Hepatocyte (in vitro differentiated cells): ENCODE results near the gene CDHR1. TPM values are rescaled to one million over a fixed set of nuclear protein-coding genes. Genes with fewer than 3 reads are reported as not detected.

Experiments
- DNase-seq: peaks from one replicate; pipeline ENCODE4 v3.0.0-alpha.2; 2016; ENCODE audit warnings: low spot score
- H2AFZ ChIP-seq: fragments of 200-600 bp; sonication (generic); 2 replicates; pipeline ENCODE4 v1.6.0; 2016; ENCODE audit warnings: antibody characterized with exemption, mild to moderate bottlenecking
- H3K27ac ChIP-seq: fragments of 200-600 bp; sonication (generic); 2 replicates; pipeline ENCODE4 v1.5.1; 2016; ENCODE audit warnings: mild to moderate bottlenecking
- H3K27me3 ChIP-seq: fragments of 200-600 bp; sonication (generic); 2 replicates; pipeline ENCODE4 v1.6.1; 2016
- H3K36me3 ChIP-seq: fragments of 200-600 bp; sonication (generic); replicated peaks from 2 replicates; pipeline ENCODE4 v1.5.1; 2016; ENCODE audit warnings: low read depth; ENCODE audit not compliant: insufficient read depth
- H3K4me1 ChIP-seq: fragments of 200-600 bp; sonication (generic); 2 replicates; pipeline ENCODE4 v1.5.1; 2016; ENCODE audit warnings: mild to moderate bottlenecking, moderate library complexity; ENCODE audit not compliant: insufficient read depth
- H3K4me2 ChIP-seq: fragments of 200-600 bp; sonication (generic); 2 replicates; pipeline ENCODE4 v1.6.0; 2016
- H3K4me3 ChIP-seq: fragments of 200-600 bp; sonication (generic); 2 replicates; pipeline ENCODE4 v1.5.1; 2016; ENCODE audit warnings: mild to moderate bottlenecking
- H3K79me2 ChIP-seq: fragments of 200-600 bp; sonication (generic); 2 replicates; pipeline ENCODE4 v1.6.0; 2017; ENCODE audit warnings: mild to moderate bottlenecking
- H3K9me2 ChIP-seq: fragments of 200-600 bp; sonication (generic); replicated peaks from 2 replicates; pipeline ENCODE4 v1.6.0; 2017; ENCODE audit warnings: mild to moderate bottlenecking; ENCODE audit not compliant: insufficient read depth
- H3K9me3 ChIP-seq: fragments of 200-600 bp; sonication (generic); 2 replicates; pipeline ENCODE4 v1.5.1; 2016; ENCODE audit warnings: low read depth, mild to moderate bottlenecking
- H4K20me1 ChIP-seq: fragments of 200-600 bp; sonication (generic); 2 replicates; pipeline ENCODE4 v1.6.0; 2016; ENCODE audit warnings: mild to moderate bottlenecking; ENCODE audit not compliant: insufficient read depth, poor library complexity, severe bottlenecking
- CTCF ChIP-seq: fragments of 200-600 bp; sonication (generic); IDR thresholded peaks from 2 replicates; pipeline ENCODE4 v1.5.1; 2016; ENCODE audit warnings: antibody characterized with exemption, mild to moderate bottlenecking; ENCODE audit not compliant: poor library complexity
- EZH2 ChIP-seq: fragments of 200-600 bp; sonication (generic); IDR thresholded peaks from 2 replicates; pipeline ENCODE4 v1.6.1; 2016; ENCODE audit warnings: antibody characterized with exemption, mild to moderate bottlenecking, borderline replicate concordance
- EZH2phosphoT487 ChIP-seq: fragments of 200-600 bp; sonication (generic); IDR thresholded peaks from one replicate; pipeline ENCODE4 v1.6.1; 2018; ENCODE audit warnings: antibody characterized with exemption, mild to moderate bottlenecking, low read depth, moderate library complexity; ENCODE audit not compliant: unreplicated experiment, severe bottlenecking
- WGBS: methylation state at CpG from one replicate; pipeline ENCODE4 v1.1.6; 2016; ENCODE audit warnings: low lambda C conversion rate; ENCODE audit errors: missing lambda C conversion rate; 5-methylcytosine and 5-hydroxymethylcytosine counted together
- polyA plus RNA-seq: library from polyadenylated mRNA; unstranded; fragments of >200 nt; fragmentation: Nextera tagmentation; extraction: Ambion mirVana; gene quantifications from 2 replicates; pipeline ENCODE4 v1.2.1, GENCODE V29; 2016
- total RNA-seq: library from RNA; depleted of rRNA; stranded (reverse); fragments of >200 nt; gene quantifications from 2 replicates; pipeline ENCODE4 v1.2.3, GENCODE V29; 2014

CDHR1 gene
- total and polyA plus RNA-seq, 2 experiments from 2014 or later = 0.03 TPM; not detected in 1

GRCh38 chr10:84267503-84268126, 73.3 kb downstream of the CDHR1 start:
- no peaks in the 10 kb centered on the region for H3K4me1 ChIP-seq
- no peak overlapping the region for H3K4me3 ChIP-seq
- peaks cover 24% of the 10 kb centered on the region for H3K27me3 ChIP-seq
- 45% methylated on average over 7 of the region's 7 CpGs for WGBS
- TF ChIP-seq EZH2 (no peak), EZH2phosphoT487 (no peak), CTCF (peak; percentile 43)
- H3K4me2 ChIP-seq = no peak overlapping the region
- H3K9me3 ChIP-seq = no peaks in the 10 kb centered on the region
- DNase-seq = peak; percentile 58
- H3K27ac ChIP-seq = no peak overlapping the region
- H3K9me2 ChIP-seq = no peaks in the 10 kb centered on the region
- H3K79me2 ChIP-seq = no peaks in the 10 kb centered on the region
- H3K36me3 ChIP-seq = no peaks in the 10 kb centered on the region
- no peak overlapping the region for H2AFZ ChIP-seq
- H4K20me1 ChIP-seq = no peaks in the 10 kb centered on the region

- no peak for DNase-seq
- H3K4me3 ChIP-seq = no peak overlapping the region
- no peak for TF ChIP-seq EZH2
- H3K36me3 ChIP-seq = no peaks in the 10 kb centered on the region
- H3K4me2 ChIP-seq = no peak overlapping the region
- peaks cover 21% of the 10 kb centered on the region for H3K27me3 ChIP-seq
- no peak overlapping the region for H2AFZ ChIP-seq
- no peak overlapping the region for H3K27ac ChIP-seq
- no peaks in the 10 kb centered on the region for H3K9me3 ChIP-seq
- WGBS = 78% methylated on average over 1 of the region's 1 CpG
- no peaks in the 10 kb centered on the region for H4K20me1 ChIP-seq
- H3K9me2 ChIP-seq = no peaks in the 10 kb centered on the region
- H3K4me1 ChIP-seq = no peaks in the 10 kb centered on the region
- no peaks in the 10 kb centered on the region for H3K79me2 ChIP-seq
These were observed 74.8 kb downstream of the CDHR1 start for GRCh38 chr10:84269162-84269561.

Other genes with a start within 250 kb of the CDHR1 start
- 273 and 274 TPM in 2 replicates for gene GHITM, start 55.0 kb upstream of the CDHR1 start, total RNA-seq
- gene GHITM, start 55.0 kb upstream of the CDHR1 start, polyA plus RNA-seq = 190 and 215 TPM in 2 replicates
- gene GPR15LG, start 20.7 kb upstream of the CDHR1 start, total RNA-seq = 0.52 and 2.6 TPM in 2 replicates
- 0.45 and 1.9 TPM in 2 replicates for gene GPR15LG, start 20.7 kb upstream of the CDHR1 start, polyA plus RNA-seq
- not detected in 2 replicates for gene LRIT2, start 31.0 kb downstream of the CDHR1 start, total RNA-seq
- not detected in 2 replicates for gene LRIT2, start 31.0 kb downstream of the CDHR1 start, polyA plus RNA-seq
- gene LRIT1, start 47.0 kb downstream of the CDHR1 start, total RNA-seq = not detected in 2 replicates
- gene LRIT1, start 47.0 kb downstream of the CDHR1 start, polyA plus RNA-seq = not detected in 2 replicates
- not detected in 2 replicates for gene RGR, start 50.5 kb downstream of the CDHR1 start, total RNA-seq
- not detected in 2 replicates for gene RGR, start 50.5 kb downstream of the CDHR1 start, polyA plus RNA-seq
- 36.5 and 41.1 TPM in 2 replicates for gene CCSER2, start 134.1 kb downstream of the CDHR1 start, total RNA-seq
- 28.7 and 39.7 TPM in 2 replicates for gene CCSER2, start 134.1 kb downstream of the CDHR1 start, polyA plus RNA-seq